HepG2 (cell line): Measurements from ENCODE around the gene EPHB4. TPM values are rescaled to one million over a fixed set of nuclear protein-coding genes. Genes with fewer than 3 reads are reported as not detected.

Source experiments
- ATAC-seq: fragments of 200-7000 bp; cut with Tn5 transposase; 3 replicates; pipeline ENCODE4 v1.9.1; 2020; ENCODE audit warnings: mild to moderate bottlenecking, moderate library complexity
- BruUV-seq: library from RNA; stranded (reverse); fragments of 400-500 nt; replicated peaks from 2 replicates; lab custom pipeline; 2021; lab: Mats Ljungman, UMichigan
- CTCF ChIA-PET: fragments of 300-600 bp; formaldehyde crosslinking; extraction: SDS; loops from one replicate; lab custom pipeline; 2021; ENCODE audit warnings: low total read pairs, inconsistent platforms, low intra/inter-chr PET ratio; lab: Yijun Ruan, JAX
- POLR2A ChIA-PET: fragments of 350-600 bp; sonication (Branson Sonifier 250); formaldehyde crosslinking; loops from one replicate; lab custom pipeline; 2020; ENCODE audit warnings: antibody characterized with exemption, inconsistent platforms; lab: Yijun Ruan, JAX
- DNase-seq: peaks from one replicate; pipeline ENCODE4 v3.0.0-alpha.2; 2015; ENCODE audit warnings: low spot score
- FAIRE-seq: peaks from 3 replicates; lab custom pipeline; 2011; peaks lifted over from hg19 to GRCh38; lab: Jason Lieb, UNC
- H2AFZ ChIP-seq: one replicate; pipeline ENCODE4 v1.6.1; 2011; ENCODE audit warnings: low read length, inconsistent platforms
- H3K27ac ChIP-seq: fragments of 300-600 bp; 3 replicates; pipeline ENCODE4 v1.8.0; 2011; ENCODE audit warnings: mixed run types, mild to moderate bottlenecking, mixed read lengths, low read length, inconsistent platforms; ENCODE audit not compliant: insufficient read depth; ENCODE audit errors: extremely low read length
- H3K27me3 ChIP-seq, 2 experiments: fragments of 200-600 bp in 1 of 2; 2 replicates in 1 of 2; 3 replicates in 1 of 2; pipeline versions ENCODE4 v1.6.0 to v1.8.0; 2011; ENCODE audit warnings: low read length in 2 of 2, mild to moderate bottlenecking in 2 of 2, moderate library complexity in 2 of 2, inconsistent platforms in 1 of 2; ENCODE audit not compliant: insufficient read depth in 2 of 2, control insufficient read depth in 1 of 2
- H3K36me3 ChIP-seq, 2 experiments: fragments of 200-600 bp in 1 of 2; replicated peaks in 1 of 2; 2 replicates in 1 of 2; 3 replicates in 1 of 2; pipeline versions ENCODE4 v1.5.1 to v1.8.0; 2011; ENCODE audit warnings: low read length in 2 of 2, inconsistent platforms in 1 of 2; ENCODE audit not compliant: insufficient read depth in 2 of 2, control insufficient read depth in 1 of 2
- H3K4me1 ChIP-seq: 2 replicates; pipeline ENCODE4 v1.5.1; 2012; ENCODE audit warnings: low read length, inconsistent platforms; ENCODE audit not compliant: insufficient read depth
- H3K4me2 ChIP-seq: 2 replicates; pipeline ENCODE4 v1.6.0; 2011; ENCODE audit warnings: low read depth, low read length, inconsistent platforms
- H3K4me3 ChIP-seq, 3 experiments: fragments of 200-600 bp in 1 of 3; sonication (generic), shearing (Covaris generic) in 1 of 3; replicated peaks in 1 of 3; 2 replicates each; pipeline ENCODE4 v1.5.1; 2011 to 2016; ENCODE audit warnings: low read length in 3 of 3, inconsistent platforms in 2 of 3, low read depth in 2 of 3, mild to moderate bottlenecking in 2 of 3, control low read depth in 1 of 3, mixed read lengths in 1 of 3; ENCODE audit not compliant: insufficient read depth in 1 of 3
- H3K79me2 ChIP-seq: one replicate; pipeline ENCODE4 v1.6.1; 2011; ENCODE audit warnings: low read length, inconsistent platforms; ENCODE audit not compliant: insufficient read depth
- H3K9ac ChIP-seq: 2 replicates; pipeline ENCODE4 v1.6.0; 2011; ENCODE audit warnings: mild to moderate bottlenecking, low read depth, low read length, inconsistent platforms; ENCODE audit not compliant: insufficient read depth
- H3K9me3 ChIP-seq: 2 replicates; pipeline ENCODE4 v1.5.1; 2012; ENCODE audit warnings: mild to moderate bottlenecking, low read length
- H4K20me1 ChIP-seq: 2 replicates; pipeline ENCODE4 v1.6.0; 2011; ENCODE audit warnings: inconsistent platforms, mild to moderate bottlenecking, low read length, moderate library complexity; ENCODE audit not compliant: insufficient read depth
- CERS6 ChIP-seq: sonication (generic); formaldehyde crosslinking; IDR thresholded peaks from 2 replicates; pipeline ENCODE4 v1.5.0; 2020; ENCODE audit warnings: missing genetic modification reagents
- KDM3A ChIP-seq: IDR thresholded peaks from 2 replicates; pipeline ENCODE4 v1.6.1; 2018; ENCODE audit warnings: low read depth, missing compliant biosample characterization
- PHF5A ChIP-seq: IDR thresholded peaks from one replicate; pipeline ENCODE4 v1.6.1; 2018; ENCODE audit warnings: low read depth, missing genetic modification reagents; ENCODE audit not compliant: unreplicated experiment
- SPEN ChIP-seq: sonication (generic); formaldehyde crosslinking; IDR thresholded peaks from 2 replicates; pipeline ENCODE4 v1.5.1; 2020; ENCODE audit warnings: low read depth, mild to moderate bottlenecking, missing genetic modification reagents
- ZNF121 ChIP-seq: sonication (generic); formaldehyde crosslinking; IDR thresholded peaks from 2 replicates; pipeline ENCODE4 v1.5.0; 2020; ENCODE audit warnings: mild to moderate bottlenecking, missing genetic modification reagents
- ZNF33A ChIP-seq: sonication (generic); formaldehyde crosslinking; IDR thresholded peaks from 2 replicates; pipeline ENCODE4 v1.5.1; 2020; ENCODE audit warnings: missing genetic modification reagents, mild to moderate bottlenecking, moderate library complexity, borderline replicate concordance
- ZNF687 ChIP-seq: sonication (generic); formaldehyde crosslinking; IDR thresholded peaks from 2 replicates; pipeline ENCODE4 v1.5.1; 2020; ENCODE audit warnings: mild to moderate bottlenecking, missing genetic modification reagents, moderate library complexity
- ZNF83 ChIP-seq: sonication (generic); formaldehyde crosslinking; IDR thresholded peaks from 2 replicates; pipeline ENCODE4 v1.4.0; 2020; ENCODE audit warnings: missing genetic modification reagents, mild to moderate bottlenecking, borderline replicate concordance
- WGBS: methylation state at CpG from one replicate; pipeline ENCODE4 v1.1.6; 2017; ENCODE audit warnings: low lambda C conversion rate; 5-methylcytosine and 5-hydroxymethylcytosine counted together
- in situ Hi-C: cut with HindIII; loops from 2 replicates; pipeline ENCODE4 v1.10.0; 2017; ENCODE audit warnings: low pct_unique_long_range_greater_than_20kb; ENCODE audit not compliant: extremely low pct_ligation_motif_present
- intact Hi-C: fragments of 100-400 bp; cut with micrococcal nuclease; formaldehyde crosslinking; loops from one replicate; pipeline ENCODE4 v1.10.0; 2022; ENCODE audit not compliant: unreplicated experiment
- polyA plus RNA-seq, 8 experiments: library from polyadenylated mRNA; depleted of rRNA in 3 of 8; stranded (reverse) in 7 of 8; unstranded in 1 of 8; fragments of >200 nt; fragmentation: Illumina TruSeq in 4 of 8; extraction: Trizol in 4 of 8; gene quantifications; 2 replicates each; pipeline versions ENCODE4 v1.2.1 to v1.2.3, GENCODE V29; 2011 to 2016; ENCODE audit warnings: low read depth in 4 of 8, missing spikeins in 1 of 8, mixed read lengths in 1 of 8; ENCODE audit not compliant: insufficient read depth in 1 of 8
- total RNA-seq, 5 experiments: library from RNA; depleted of rRNA; stranded (reverse); fragments of >200 nt; fragmentation: Illumina TruSeq; extraction: Trizol; gene quantifications; 2 replicates each; pipeline ENCODE4 v1.2.3, GENCODE V29; 2016; ENCODE audit warnings: low read depth in 1 of 5

Gene EPHB4
- total and polyA plus RNA-seq, 2 of the 13 experiments (the other 11 are each of a cell fraction or from before 2014, with no cell fraction given), result 61.4 to 69.6 TPM

DNA sequence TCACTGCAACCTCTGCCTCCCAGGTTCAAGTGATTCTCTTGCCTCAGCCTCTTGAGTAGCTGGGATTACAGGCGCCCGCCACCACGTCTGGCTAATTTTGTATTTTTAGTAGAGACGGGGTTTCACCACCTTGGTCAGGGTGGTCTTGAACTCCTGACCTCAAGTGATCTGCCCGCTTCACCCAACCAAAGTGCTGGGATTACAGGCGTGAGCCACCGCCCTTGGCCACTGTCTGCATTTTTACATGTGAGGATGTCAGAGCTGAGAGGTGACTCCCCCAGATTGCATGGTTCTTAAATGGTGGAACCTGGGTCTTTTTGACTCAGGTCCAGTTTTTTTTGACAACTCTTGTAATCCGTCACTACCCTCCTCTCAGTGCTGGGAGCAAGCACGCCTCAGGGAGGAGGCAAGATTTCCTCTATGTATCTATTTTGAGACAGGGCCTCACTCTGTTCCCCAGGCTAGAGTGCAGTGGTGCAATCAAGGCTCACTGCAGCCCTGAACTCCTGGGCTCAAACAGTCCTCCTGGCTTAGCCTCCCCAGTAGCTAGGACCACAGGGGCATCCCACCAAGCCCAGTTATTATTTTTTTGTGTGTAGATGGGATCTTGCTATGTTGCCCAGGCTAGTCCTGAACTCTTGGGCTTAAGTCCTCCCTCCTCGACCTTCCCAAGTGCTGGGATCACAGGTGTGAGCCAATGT is 46.4 kb upstream of the EPHB4 start (continued):
- no peak for TF ChIP-seq ZNF33A
- TF ChIP-seq CERS6 (CRISPR knock-in tag), result no peak
- TF ChIP-seq SPEN, result no peak
- peak; percentile 98 for TF ChIP-seq ZNF121 (CRISPR knock-in tag)
- TF ChIP-seq KDM3A, result no peak

- FAIRE-seq (no peak), DNase-seq (no peak), ATAC-seq (no peak; the same call in 1 of the 3 replicates)
- intact Hi-C loops (no loop called here), in situ Hi-C loops (no loop called here)
- no peak overlapping the region for H3K4me2 ChIP-seq
- no peak overlapping the region for H3K4me3 ChIP-seq
- no peaks in the 10 kb centered on the region for H3K9me3 ChIP-seq
- H3K36me3 ChIP-seq, result no peaks in the 10 kb centered on the region
- 75% methylated on average over 12 of the region's 27 CpGs for WGBS
- TF ChIP-seq ZNF83 (CRISPR knock-in tag) (no peak), PHF5A (CRISPR knock-in tag) (no peak), ZNF687 (CRISPR knock-in tag) (0 out of 2 replicates have a peak, but pooled peaks have one; percentile 14)
- BruUV-seq, result no TSS peak
- CTCF ChIA-PET, result no interaction called here
- no peak overlapping the region for H3K27ac ChIP-seq
- H2AFZ ChIP-seq, result no peak overlapping the region
- POLR2A ChIA-PET, result no interaction called here
- H3K9ac ChIP-seq, result no peak overlapping the region
- no peaks in the 10 kb centered on the region for H3K79me2 ChIP-seq
- H3K4me1 ChIP-seq, result peaks cover 14% of the 10 kb centered on the region
- H4K20me1 ChIP-seq, result no peaks in the 10 kb centered on the region
- no peaks in the 10 kb centered on the region; a peak in 1 of 5 replicates for H3K27me3 ChIP-seq
Observed at GRCh38 chr7:100867776-100868485, 40.6 kb upstream of the EPHB4 start.
